Measurements from ENCODE around the gene TRAPPC11.

Gene TRAPPC11

DNA sequence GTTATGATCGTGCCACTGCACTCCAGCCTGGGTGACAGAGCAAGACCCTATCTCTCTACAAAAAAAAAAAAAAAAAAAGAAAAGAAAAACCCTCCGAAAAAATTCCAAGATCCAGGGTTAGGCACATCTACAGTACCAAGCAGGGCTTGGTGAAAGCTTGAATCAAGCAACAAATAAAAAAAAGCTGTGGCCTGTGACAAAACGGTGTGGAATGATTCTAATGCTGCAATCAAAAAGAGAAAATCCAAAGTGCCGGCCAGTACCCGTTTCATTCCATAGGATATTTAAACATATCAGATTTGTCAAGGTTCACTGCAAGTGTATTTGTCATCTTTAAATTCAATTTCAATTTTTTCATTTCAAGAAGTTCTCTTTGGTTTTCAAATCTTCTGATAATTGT, 20.7 kb upstream of the TRAPPC11 start:
- no peak for DNase-seq (ENCODE audit: low spot score)

DNA sequence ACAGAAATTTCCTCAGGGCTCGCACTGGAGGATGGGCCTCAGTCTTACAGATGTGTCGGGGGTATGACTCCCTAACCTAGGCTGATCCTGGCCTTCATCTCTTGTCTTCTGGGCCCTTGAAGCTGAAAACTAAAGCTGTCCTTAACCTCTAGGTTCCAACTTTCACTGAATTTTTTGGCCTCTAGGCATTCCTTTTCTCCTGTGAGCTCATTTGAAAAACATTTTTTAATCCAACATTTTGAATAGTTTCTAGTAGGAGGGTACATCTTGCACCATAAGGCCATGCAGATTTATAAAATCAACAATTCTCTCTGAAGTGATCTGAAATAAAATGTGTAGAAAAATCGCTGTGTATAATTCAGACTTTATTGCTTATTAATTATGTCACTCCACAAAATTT, 19.8 kb upstream of the TRAPPC11 start:
- DNase-seq (ENCODE audit: low spot score) = no peak

DNA sequence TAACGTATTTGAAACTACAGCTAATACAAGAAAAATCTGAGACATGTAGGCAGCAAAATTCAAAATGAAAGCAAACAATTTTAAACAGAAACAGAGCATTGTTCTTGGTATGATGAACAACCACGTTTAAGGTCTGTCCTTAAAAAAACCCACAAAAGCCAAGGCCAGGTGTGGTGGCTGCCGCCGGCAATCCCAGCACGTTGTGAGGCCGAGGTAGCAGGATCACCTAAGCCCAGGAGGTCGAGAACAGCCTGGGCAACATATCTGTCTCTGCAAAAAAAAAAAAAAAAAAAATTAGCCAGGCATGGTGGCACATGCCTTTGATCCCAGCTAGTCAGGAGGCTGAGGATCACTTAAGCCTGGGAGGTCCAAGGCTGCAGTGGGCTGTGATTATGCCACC, 13.8 kb upstream of the TRAPPC11 start:
- DNase-seq (ENCODE audit: low spot score) = no peak

DNA sequence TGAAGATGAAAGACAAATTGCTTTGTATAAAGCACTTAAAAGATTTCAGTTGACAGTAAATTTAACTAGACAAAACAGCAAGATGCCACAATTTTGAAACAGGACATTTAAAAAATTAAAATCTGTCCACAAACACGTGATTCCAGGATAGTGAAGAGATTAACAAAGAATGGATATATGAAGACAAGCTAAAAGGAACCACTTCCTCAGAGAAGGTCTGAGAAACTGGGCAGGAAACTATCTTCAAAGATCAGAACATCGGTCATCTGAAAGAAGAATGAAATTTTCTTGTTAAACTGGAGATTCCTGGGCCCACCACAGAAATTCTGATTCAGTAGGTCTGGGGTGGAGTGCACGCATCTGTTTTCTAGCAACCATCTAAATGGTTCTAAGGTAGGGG, 1.5 kb upstream of the TRAPPC11 start:
- DNase-seq (ENCODE audit: low spot score) = no peak

DNA sequence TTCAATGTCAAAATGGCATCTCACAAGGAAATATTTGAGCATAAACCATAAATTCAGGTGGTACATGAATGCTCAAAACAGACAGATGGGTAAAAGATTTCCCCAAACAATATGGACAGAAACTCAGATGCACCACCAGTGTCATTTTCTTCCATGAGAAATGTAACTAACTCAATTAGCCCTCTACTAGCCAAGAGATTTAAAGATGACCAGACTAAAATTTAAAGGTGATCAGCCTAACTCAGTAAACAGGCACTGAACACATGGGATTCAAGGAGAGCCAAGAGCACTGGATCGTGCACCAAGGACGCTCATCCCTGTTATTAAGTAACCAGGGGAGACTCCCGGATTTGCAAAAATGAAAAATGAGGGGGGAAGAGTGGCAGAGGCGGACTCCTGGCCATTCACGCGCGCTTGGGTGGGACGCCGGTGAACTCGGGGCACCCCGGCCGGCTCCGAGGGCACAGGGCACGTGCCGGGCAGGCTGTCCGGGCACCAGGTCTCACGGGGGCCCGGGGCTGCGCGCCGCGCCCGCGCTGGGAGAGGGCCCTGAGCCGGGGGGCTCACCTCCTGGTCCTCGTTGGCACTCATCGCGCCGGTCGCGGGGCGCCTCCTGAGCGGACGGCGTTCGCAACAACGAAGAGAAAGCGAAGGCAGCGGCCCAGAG, 598 bp upstream of the TRAPPC11 start:
- DNase-seq (ENCODE audit: low spot score) = peak; percentile 79

DNA sequence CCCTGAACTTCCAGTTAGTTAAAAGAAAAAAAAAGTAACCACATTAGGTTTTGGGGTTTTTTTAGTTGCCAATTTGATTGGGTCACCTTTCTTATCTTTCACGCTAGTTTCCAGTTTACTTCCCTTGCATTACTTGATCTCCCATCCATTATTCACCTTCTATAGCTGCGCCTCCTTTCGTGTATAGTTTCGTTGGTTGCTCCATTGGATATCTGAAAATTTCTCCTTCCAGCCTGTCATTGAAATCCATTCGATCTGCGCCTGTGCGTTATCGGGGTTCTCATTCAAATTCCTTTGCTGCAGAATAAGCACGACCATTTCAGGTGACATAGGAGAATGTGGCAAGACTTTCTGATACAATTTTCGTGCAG, 764 bp downstream of the TRAPPC11 start:
- no peak for DNase-seq (ENCODE audit: low spot score)

DNA sequence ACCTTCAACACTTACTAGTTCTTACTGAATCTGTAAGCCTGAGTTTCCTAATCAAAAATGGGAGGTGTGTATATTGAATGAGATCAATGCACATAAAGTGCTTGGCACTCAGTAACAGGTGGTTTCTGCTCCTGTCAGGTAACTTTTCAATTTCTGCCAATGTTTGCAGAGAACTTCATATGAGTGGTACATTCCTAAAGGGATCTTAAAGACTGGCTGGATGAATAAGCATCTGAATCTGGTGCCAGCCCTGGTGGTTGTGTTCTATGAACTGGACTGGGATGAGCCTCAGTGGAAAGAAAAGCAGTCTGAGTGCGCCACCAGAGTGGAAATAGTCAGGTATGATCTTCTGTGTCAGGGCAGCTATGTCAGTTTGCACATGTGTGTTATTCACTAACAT, 7.0 kb downstream of the TRAPPC11 start:
- DNase-seq (ENCODE audit: low spot score) = no peak

DNA sequence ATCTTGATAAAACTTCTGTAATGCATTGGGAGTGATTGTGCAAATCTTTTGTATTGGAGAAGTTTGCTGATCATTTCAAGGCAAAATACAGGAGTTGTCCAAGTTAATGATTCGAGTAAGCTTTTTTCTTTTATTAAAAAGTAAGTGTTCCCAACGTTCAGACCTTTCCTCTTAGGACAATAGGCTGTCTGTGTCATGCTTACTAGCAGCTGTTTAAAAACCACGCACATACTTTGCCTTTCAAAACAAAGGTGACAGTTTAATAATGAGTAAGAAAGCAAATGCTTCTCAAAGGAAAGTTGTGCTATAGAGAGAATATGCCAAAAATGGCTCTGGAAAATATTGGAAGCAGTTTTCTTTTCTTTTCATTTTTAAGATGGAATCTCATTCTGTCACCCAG, 11.2 kb downstream of the TRAPPC11 start:
- DNase-seq (ENCODE audit: low spot score) = no peak

DNA sequence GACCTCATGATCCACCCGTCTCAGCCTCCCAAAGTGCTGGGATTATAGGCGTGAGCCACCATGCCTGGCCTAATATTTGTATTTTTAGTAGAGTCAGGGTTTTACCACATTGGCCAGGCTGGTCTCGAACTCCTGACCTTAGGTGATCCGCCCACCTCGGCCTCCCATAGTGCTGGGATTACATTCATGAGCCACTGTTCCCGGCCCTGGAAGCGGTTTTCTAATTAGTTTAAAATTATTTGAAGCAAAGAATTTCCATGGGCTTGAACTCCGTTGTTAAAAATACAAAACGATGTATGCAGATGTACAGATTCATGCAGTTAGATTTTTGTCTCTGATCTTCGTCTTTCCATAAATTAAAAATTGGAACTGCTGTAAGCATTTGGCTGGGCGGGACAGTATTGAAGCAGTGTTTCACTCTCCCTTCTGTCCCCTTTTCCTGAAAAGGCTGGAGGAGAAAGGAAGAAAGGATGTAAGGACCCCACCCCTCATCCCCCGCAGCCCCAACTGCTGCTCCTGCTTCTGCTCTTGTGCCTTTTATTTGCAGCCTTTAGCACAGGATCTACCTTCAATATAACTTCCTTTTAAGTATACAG, 12.0 kb downstream of the TRAPPC11 start:
- DNase-seq (ENCODE audit: low spot score) = no peak

DNA sequence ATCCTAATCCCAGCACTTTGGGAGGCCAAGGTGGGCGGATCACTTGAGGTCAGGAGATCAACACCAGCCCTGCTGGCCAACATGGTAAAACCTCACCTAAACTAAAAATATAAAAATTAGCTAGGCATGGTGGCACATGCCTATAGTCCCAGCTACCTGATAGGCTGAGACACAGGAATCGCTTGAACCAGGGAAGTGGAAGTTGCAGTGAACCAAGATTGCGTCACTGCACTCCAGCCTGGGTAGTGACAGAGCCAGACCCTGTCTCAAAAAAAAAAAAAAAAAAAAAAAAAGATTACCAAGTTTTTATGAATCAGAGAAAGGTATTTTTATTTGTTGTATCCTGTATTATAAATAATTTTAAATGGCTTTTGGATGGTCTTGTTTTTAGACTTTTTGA, 15.1 kb downstream of the TRAPPC11 start:
- no peak for DNase-seq (ENCODE audit: low spot score)

DNA sequence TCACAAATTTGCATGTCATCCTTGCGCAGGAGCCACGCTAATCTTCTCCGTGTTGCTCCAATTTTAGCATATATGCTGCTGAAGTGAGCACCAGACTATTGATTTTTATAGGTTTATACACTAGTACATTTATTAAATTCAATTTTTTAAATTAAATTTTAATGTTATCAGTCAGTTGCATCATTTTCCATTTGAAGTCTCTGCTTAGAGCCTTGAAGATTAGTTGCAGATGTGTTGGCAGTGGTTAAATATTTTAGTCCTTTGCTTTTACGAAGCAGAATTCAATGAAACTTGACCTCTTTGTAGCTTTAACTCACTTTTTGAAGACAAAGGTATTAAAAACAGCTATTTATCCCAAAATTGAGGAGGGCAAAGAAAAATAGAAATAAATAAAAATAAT, 16.5 kb downstream of the TRAPPC11 start:
- no peak for DNase-seq (ENCODE audit: low spot score)

DNA sequence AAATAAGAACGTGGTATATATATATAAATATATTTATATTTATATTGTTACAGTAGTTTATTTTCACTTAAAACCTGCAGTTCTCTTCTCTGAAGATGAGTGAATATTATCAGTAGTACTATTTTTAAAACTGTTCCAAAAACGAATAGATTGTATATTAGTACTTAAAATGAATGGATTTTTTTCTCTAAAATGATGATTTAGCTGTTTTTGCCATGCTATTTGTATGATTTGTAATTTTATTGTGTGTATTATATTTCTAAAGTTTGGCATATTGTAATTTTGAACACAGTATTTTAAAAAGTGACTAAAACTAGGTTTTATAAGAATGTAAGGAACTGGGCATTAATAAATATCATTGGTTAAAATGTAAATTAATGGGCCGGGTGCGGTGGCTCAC, 22.0 kb downstream of the TRAPPC11 start:
- DNase-seq (ENCODE audit: low spot score) = no peak

DNA sequence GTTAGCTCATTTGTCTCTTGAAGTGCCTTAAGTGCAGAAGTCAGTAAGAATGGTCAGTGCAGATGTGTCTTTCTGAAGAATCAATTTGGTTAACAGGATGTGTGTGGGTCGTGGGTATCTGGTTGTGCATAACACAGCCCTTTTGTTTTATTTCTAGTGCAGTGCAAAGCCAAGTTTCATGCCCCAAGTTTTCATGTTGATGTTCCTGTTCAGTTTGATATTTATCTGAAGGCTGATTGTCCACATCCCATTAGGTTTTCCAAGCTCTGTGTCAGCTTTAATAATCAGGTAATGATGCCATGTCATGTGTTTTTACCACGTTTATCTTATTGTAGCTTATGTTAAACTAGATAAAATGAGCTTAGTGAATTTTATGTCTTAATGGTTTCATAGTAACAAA, 27.4 kb downstream of the TRAPPC11 start:
- no peak for DNase-seq (ENCODE audit: low spot score)

DNA sequence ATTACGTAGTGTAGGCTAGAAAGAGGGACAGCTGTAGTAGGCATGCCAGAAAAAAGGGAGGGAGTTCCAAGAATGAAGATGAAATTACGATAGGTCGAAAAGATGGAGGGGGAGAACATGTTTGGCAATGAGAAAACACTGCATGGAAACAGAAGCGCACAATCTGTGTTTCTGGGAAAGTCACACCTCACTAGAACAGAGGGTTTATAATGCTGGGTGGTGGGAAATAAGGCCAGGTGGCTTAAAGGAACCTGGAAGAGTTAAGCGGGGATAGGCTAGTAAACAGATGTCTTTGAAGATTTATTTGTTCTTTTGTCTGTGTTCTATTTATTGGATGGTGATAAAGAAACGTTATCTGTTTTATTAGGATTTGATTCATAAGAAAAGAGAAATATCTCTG, 29.1 kb downstream of the TRAPPC11 start:
- no peak for DNase-seq (ENCODE audit: low spot score)

DNA sequence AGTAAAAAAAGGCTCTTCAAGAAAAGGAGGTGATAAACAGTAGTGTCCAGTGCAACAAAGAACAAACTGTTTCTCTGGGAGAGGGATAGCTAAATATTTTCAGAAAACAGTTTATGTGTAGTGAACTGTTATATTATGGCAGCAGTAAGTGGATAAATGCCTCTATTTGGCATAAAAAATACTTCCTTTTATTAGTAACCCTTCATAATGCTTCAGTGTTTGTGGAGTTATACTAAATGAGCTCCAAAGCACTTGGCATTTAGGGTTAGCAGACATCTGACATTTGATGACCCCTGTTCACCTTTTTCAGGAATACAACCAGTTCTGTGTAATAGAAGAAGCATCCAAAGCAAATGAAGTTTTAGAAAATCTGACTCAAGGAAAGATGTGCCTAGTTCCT, 31.9 kb downstream of the TRAPPC11 start:
- DNase-seq (ENCODE audit: low spot score) = no peak

DNA sequence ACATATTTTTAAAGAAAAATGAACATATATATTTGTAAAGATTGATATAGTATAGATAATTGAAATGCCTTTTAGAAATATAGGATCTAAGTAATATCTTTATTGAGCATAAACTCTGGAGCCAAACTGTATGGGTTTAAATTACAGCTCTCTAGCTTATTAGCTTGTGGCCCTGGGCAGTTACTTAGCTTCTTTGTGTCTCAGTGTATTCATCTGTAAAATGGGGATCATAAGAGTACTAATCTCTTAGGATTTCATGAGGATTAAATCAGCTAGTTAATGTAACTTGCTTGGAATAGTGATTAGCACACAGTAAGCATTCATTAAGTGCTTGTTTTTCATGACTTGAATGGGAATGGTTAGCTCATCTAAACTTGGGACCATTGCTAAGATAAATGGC, 32.8 kb downstream of the TRAPPC11 start:
- DNase-seq (ENCODE audit: low spot score) = no peak

DNA sequence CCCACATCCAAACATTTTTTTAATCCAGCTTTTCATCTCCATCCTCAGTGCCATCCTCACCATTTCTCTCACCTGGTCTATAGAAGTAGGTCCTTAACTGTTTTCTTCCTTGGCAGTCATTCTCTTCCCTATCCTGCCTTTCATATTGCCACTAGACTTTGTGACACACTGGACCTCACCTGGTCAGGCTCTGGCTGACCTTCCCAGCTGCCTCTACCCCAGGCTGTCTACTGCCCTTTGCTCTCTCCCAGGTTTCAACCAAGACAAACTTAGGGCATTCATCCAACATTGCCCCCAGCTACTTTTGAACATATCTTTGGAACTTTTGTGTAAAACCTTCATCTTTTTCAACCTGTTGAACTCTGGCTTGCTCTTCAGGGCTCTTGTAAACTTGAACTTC, 39.8 kb downstream of the TRAPPC11 start:
- DNase-seq (ENCODE audit: low spot score) = no peak

DNA sequence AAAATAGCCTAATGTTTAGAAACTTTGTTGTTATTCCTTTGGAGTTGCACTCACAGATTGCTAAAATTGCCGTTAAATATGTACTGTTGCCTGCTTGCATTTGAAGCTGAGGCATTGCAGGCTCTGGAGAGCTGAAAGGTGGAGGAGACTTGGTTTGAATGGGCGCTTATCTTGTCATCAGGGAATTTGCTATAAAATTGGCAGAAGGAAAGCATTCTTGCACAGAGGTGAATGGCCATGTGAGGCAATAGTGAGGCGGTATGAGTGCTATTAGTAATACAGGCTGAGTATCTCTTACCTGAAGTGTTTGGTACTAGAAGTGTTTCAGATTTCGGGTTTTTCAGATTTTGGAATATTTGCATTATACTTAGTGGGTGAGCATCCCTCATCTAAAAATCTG, 41.3 kb downstream of the TRAPPC11 start:
- no peak for DNase-seq (ENCODE audit: low spot score)

DNA sequence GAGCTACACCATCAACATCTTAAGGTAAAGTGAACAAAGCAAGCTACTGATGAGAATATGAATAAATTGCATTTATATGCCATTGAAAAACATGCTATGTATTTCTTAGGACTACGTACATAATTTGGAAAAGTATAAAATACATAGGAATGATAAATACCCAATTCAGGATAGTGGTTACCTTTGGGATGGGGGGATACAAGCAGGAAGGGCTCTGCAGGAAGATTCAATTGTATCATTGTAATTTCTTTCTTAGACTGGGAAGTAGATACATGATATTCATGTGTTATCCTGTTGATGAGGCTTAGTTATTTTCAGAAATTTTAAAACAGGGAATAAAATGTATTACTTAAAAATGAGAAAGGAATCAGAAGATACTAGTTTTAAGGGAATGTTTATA, 43.4 kb downstream of the TRAPPC11 start:
- DNase-seq (ENCODE audit: low spot score) = no peak

DNA sequence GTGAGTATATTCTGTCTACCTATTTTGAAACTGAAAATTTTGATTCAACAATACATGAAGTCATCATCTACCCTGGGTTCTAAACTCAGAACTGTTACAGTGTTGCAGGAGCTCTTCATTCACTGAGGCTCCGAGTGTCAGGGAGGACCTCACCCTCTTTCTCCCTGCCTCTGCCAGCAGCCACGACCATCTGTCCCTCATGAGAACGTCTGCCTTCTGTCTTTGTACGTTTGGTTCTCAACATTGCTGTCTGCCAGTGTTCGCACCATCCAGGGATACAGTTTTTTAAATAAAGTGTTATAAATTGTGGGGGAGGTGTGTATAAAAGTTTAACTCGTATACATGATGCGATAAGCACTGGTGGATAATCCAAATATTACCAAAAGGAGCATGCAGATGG, 55.5 kb downstream of the TRAPPC11 start:
- no peak for DNase-seq (ENCODE audit: low spot score)

DNA sequence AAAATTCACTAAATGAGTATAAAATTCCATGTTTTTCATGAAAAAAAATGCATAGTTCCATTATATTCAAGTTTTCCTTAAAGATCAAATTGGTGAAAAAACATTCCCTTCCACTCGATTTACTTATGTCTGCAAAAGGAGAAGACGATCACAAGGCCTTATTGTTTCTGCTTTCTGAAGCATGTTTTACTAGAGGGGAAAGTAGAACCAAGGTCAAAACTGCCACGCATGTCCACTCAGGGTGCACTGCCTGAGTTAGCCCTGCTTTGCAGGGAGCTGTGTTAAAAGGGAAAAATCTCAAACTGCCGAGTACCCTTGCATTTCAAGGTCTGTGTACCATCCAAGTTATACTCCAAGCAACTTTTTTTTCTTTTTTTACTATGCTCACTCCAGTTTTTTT, 57.2 kb downstream of the TRAPPC11 start:
- DNase-seq (ENCODE audit: low spot score) = no peak

DNA sequence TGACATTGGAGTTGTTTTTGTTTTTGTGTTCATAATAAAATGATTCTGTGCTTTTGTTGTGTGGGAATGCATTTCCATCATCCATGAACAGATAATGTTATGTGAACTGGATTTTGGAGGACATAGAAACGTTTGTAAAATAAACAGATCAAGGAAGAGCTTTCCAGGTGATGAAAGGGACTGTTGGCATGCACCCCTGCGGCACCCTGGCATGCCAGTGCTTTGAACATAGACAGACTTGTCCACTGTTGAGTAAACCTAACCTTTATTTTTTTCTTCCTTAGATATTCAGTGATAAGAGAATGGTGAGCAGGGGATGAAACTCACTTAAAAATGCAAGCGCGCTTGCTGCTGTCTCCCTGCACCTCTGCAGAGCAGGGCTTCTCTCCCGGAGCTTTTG, 59.8 kb downstream of the TRAPPC11 start:
- no peak for DNase-seq (ENCODE audit: low spot score)

DNA sequence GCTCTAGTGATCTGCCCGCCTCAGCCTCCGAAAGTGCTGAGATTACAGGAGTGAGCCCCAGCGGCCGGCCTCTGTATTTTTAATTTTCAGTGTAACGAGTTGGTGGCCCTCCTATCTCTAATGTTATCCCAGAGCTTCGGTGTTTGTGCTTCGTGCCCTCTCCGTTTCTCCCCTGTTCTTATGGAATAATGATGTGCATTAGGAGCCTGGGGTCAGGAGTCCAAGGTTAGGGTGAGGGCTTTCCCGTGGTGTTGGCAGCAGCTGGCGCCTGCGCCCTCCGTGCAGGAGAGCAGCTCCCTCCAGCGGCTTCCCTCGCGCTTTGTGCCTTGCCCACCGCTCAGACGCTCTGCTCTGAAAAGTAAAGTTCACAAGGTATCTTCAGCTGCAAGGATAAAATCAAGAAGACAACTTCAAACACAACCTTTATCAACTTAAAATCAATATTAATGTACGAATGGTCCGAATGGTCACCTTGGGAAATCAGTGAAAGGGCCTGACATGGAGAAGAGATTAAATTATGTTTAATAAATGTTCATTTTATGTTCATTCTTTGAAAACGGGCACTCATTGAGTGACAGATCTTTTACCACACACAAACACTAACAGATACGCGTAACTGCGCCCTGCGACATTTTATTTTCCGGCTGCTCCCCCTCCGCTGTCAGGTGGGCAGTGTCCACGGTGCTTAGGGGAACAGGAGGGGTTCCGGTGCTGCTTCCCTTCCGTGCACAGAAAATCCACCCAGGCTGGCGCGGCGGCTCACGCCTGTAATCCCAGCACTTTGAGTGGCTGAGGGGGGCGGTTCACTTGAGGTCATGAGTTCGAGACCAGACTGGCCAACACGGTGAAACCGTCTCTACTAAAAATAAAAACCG, 62.4 kb downstream of the TRAPPC11 start:
- DNase-seq (ENCODE audit: low spot score) = peak; percentile 78
